GM10266 (cell line): ENCODE measurements around the gene CHN2.

Experiments used
- DNase-seq: peaks from one replicate; pipeline ENCODE4 v3.0.0; 2012; ENCODE audit errors: extremely low spot score
- TF ChIP-seq, protein P1 (sequence below): IDR thresholded peaks from 2 replicates; pipeline ENCODE4 v1.5.1; 2012; ENCODE audit warnings: mild to moderate bottlenecking, low read depth; ENCODE audit not compliant: control insufficient read depth, insufficient read depth; ENCODE audit errors: missing control alignments

The CHN2 gene

DNA sequence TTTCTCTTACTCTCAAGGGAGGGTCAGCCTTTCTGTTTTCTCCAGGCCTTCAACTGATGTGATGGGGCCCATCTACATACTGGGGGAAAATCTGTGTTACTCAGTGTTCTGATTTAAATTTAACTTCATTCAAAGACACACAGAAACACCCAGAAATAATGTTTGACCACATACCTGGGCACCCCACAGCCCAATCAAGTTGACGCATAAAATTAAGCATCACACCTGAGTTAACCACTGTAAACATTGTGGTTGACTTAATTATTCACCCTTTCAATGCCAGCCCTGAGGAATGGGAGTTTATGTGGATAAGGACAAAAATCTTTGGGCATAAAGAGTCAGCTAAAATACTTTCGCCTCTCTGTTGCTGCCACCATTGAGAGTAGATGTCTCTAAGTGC lies 10.0 kb upstream of the CHN2 start:
- TF ChIP-seq, protein P1, sequence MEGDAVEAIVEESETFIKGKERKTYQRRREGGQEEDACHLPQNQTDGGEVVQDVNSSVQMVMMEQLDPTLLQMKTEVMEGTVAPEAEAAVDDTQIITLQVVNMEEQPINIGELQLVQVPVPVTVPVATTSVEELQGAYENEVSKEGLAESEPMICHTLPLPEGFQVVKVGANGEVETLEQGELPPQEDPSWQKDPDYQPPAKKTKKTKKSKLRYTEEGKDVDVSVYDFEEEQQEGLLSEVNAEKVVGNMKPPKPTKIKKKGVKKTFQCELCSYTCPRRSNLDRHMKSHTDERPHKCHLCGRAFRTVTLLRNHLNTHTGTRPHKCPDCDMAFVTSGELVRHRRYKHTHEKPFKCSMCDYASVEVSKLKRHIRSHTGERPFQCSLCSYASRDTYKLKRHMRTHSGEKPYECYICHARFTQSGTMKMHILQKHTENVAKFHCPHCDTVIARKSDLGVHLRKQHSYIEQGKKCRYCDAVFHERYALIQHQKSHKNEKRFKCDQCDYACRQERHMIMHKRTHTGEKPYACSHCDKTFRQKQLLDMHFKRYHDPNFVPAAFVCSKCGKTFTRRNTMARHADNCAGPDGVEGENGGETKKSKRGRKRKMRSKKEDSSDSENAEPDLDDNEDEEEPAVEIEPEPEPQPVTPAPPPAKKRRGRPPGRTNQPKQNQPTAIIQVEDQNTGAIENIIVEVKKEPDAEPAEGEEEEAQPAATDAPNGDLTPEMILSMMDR: no peak

DNA sequence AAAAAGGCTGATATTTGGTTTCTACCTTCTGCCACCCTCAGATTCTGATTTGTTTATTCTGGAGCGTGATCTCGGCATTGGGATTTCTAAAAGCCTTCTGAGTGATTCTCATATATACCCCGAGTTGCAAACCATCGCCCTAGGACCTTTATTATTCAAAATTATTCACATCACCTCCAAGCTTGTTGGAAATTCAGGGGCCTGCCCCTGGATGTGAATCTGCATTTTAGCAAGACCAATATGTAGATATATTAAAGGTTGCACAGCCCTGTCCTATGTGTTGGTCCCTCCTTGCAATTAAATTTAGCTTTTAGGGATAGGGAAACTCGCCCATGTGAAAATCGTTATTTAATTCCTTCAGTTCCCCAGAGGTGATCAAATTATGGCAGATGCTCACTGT lies 9.0 kb upstream of the CHN2 start:
- TF ChIP-seq, protein P1: no peak
- DNase-seq: no peak

More for the DNA sequence above, 10.0 kb upstream of the CHN2 start:
- DNase-seq: no peak

DNA sequence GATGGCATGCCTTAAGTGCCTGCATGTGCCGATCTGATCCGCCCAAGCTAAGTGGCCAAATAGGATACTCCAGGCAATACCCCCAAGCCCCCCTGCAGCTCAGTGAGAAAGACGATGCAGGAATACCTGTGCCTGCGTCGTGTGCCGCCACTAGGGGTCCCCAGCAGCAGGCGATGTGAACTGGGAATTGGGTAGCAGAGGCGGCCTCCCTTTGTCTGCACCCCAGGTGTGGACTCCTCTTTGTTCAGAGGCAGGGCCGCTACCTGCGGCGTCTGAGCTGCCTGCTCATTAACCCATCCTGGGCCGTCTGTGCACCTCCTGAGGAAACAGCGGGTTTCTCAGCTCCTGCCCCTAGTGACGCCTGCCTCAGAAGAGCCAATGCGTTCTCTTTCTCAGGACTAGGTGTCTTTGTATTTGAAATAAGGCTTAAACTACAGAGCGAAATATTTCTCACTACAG lies 4.8 kb upstream of the CHN2 start:
- TF ChIP-seq, protein P1: peak; percentile 78
- DNase-seq: peak; percentile 67

DNA sequence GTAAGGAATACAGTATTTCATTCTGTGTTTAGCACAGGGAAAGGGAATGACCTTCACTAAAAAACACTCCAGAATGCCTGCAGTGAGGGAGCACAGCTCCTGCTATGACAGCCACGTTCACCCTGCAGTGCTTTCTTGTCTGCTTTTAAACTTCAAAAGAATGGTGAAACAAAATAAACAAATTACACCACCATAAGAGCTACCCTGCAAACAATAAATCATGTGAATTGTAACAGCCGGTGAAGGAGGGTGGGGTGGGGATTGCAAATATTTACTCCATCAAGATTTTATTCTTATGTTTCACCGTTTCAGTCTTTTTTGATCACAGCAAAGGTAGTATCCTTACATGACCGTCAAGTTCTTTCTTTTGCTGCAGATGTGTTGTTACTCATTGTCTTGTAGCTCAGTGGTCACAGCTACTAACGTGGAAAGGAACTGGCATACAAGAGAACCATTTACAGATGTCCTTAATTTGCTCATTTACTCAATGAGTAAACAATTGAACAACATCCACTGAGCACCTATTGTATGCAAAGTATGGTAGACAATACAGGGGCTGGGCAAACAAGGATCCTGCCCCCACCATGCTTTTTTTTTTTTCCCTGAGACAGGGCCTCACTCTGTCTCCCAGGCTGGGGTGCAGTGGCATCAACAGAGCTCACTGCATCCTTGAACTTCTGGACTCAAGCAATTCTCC lies 4.1 kb upstream of the CHN2 start:
- DNase-seq: no peak
- TF ChIP-seq, protein P1: no peak

DNA sequence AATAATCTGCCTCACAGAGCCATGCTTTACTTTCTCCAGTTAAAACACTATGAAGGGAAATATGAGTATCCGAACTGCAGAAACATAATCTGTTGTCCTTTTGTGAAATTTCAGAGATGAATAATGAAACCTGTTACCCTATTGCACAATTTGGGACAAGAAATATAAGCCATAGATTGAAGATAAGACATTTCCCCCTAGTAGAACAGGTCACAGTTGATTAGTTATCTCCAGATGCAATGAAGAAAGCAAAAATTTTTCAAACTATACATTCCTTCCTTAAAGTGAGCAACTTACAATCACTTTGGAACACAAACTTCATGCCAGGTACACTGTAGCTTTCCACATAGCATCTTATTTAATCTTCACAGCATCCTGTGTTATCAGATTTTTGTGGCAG lies 2.3 kb upstream of the CHN2 start:
- TF ChIP-seq, protein P1: no peak
- DNase-seq: no peak

DNA sequence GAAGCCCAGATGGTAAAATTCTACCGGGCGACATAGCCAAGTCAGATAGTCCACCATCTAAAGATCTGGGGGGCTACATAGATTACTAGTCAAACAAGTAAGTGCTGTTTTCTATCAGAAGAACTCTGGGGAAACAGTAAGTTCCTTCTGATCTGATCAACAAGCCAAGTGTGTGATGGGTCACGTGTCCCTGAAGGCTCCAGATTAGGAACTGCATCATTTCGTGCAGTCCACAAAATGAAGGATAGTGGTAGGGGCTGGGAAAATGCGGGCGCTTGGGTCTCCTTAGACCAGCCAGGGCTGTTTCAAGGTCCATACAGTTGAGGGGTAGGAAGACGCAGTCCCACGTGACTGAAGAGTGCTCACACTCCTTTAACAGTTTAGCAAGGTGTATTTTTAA lies 1.8 kb upstream of the CHN2 start:
- TF ChIP-seq, protein P1: no peak
- DNase-seq: no peak
